ENCODE measurements around the gene HOXD4.

The HOXD4 gene

DNA sequence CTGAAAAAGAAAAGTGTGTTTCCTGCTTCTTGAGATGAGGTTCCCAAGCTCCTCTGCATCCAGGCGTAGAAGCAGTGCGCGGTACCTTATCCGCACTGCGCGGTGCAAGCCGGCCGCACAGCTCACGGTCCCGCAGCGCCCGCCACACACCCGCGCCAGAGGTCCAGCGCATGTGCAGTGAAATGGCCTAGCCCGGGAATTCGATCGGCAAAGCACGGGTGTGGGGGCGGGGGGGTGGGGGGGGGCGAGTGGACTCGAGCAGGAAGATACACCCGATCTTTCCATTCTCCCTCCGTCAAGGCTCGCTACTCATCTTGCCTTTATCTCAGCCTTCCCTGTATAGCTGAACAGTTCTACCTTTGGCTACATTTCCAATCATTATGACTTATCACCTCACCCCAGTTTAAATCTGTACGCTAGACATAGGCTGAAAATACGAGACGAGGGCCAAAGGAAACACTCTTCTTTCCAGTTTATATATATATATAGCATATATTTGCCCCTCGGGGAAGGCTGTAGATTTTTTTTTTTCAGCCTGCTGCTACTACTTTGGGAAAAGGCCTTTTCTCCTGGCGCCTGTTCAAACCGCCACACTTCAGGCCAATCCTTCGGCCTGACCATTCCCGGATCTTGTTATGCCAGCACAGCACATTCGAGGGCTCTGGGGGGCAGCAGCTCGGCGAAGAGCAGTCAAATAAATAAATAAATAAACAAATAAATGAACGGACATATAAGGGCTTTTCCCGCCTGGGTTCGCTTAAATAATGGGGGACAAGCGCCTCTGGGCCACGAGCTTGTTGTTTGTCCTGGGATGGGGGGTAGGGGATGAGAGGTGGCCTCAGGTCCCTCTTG, 11.5 kb upstream of the HOXD4 start:
- no peak for DNase-seq
- no peak for ATAC-seq

DNA sequence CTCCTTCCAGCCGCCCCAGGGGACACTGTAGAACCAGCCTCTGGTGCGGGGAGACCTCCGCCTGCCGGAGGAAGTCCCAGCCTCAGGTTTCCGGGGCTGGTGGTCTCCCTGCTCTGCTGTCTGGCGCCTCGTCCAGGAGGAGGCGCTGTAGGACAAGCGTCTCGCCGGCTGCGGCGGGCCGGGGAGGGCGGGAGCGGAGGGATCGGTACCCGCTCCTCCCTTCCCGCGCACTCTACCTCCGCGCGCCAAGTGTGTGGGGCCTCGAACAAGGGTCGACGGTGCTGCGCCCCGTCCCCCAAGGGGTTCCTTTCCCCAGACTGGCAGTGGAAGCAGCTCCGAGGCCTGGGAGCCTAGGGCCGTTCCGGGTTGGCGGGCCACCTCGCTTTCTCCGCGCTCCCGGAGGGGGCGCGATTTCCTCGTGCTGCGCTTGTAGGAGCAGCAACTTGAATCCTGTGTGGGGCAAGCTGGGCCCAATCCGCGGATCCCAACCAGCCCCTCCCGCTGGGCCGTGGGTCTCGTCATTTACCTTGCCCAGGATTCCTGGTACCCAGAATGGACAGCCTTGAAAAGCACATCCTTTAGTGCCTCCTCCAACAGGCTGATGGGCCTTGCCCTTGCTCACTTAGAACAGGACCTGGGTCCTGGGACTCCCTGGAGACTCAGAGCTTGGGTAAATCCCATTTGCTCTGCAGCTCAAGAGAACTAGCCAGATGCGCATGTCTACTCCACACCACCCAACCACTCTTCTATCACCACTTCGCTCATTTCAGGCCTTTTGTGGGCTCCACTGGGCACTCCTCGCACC, 10.6 kb upstream of the HOXD4 start:
- ATAC-seq (peak; percentile 88), DNase-seq (peak; percentile 80)

GRCh38 chr2:176142281-176142680, 9.1 kb upstream of the HOXD4 start:
- DNase-seq (no peak), ATAC-seq (no peak)

DNA sequence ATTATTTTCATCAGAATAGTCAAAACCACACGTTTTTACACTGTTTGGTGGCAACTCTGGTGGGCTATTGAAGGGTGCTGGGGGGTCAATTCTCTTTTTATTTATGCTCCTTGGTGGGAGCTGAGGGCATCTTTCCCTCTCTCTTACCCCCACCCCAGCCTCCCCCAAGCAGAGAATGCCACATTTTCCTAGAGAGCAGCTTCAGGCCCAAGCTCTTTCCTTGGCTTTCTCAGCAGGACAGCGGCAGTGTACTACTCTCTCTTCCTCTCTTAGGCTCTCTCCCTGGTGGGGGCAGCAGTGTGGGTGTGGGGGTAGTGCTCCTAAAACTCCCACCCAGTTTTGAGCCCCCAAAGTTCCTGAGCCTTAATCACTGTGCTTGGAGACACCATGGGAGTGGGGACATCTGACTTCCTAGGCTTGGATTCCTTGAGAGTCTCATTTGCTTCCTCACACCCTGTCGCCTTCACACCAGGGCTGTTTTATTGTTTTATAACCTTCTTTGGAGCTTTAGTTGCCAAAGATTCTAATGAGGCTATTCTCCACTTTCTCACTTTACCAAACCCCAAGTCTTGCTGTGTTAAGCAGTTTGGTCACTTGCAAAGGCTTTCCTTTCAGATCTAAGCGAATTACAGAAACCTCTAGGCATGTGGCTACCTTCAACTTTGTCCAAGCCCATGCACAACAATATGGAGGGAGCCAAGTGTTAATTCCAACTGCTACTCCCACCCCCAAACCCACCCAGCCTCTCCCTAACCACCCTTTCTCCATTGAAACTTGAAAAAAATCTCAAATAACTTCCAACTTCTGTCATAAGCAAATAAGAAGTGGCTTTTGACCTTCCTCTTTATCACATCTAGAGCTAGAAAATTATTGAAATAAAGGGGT, 6.0 kb upstream of the HOXD4 start:
- DNase-seq (no peak), ATAC-seq (no peak)

DNA sequence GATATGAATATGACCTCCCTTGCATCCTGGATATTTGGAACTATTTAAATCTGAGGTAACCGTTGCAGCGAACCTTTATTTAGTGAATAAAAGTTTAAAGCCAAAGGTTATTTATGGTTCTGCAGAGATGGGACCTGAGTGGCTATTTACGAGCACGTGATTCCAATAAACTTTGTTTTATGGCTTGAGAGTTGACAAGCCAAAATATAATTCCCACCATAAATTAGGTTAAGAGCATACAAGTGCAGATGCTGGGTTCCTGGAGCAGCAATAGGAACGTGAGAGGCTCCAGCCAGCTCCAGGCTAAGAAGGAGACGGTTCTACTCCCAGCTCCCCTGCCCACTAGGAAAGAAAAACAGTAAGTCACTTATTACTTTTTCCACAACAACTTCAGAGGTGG, 5.2 kb upstream of the HOXD4 start:
- DNase-seq (no peak), ATAC-seq (no peak)

DNA sequence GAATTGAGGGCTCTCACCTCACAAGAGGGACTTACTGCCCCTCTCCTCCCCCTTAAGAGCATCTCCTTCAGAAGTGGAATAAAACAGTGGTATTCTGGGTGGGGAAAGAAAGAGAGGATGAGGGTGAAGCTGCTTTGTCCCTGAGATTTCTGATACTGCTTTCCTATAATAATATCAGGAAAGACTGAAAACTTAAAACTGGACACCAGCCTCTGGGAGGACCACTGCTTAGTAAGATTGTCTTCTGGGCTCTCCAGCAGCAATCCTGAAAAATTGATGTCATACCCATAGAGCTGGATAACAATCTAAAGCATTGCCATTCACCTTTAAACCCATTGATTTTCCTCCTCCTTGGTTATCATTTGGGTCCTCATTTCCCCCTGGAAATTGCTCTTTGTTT, 4.7 kb upstream of the HOXD4 start:
- ATAC-seq, result no peak

GRCh38 chr2:176147210-176147799, 4.0 kb upstream of the HOXD4 start:
- DNase-seq (no peak), ATAC-seq (no peak)

More for the DNA sequence above, 4.7 kb upstream of the HOXD4 start:
- DNase-seq, result no peak

- DNase-seq (no peak), ATAC-seq (no peak)
These were observed 3.4 kb upstream of the HOXD4 start for GRCh38 chr2:176147800-176148496.

- DNase-seq, result no peak
- ATAC-seq, result no peak
These were observed 2.5 kb upstream of the HOXD4 start for GRCh38 chr2:176148751-176149421.

- no peak for ATAC-seq
- no peak for DNase-seq
These were observed 1.8 kb upstream of the HOXD4 start for GRCh38 chr2:176149481-176149938.

- no peak for DNase-seq
- ATAC-seq, result no peak
These were observed 1.3 kb upstream of the HOXD4 start for GRCh38 chr2:176149939-176150583.

DNA sequence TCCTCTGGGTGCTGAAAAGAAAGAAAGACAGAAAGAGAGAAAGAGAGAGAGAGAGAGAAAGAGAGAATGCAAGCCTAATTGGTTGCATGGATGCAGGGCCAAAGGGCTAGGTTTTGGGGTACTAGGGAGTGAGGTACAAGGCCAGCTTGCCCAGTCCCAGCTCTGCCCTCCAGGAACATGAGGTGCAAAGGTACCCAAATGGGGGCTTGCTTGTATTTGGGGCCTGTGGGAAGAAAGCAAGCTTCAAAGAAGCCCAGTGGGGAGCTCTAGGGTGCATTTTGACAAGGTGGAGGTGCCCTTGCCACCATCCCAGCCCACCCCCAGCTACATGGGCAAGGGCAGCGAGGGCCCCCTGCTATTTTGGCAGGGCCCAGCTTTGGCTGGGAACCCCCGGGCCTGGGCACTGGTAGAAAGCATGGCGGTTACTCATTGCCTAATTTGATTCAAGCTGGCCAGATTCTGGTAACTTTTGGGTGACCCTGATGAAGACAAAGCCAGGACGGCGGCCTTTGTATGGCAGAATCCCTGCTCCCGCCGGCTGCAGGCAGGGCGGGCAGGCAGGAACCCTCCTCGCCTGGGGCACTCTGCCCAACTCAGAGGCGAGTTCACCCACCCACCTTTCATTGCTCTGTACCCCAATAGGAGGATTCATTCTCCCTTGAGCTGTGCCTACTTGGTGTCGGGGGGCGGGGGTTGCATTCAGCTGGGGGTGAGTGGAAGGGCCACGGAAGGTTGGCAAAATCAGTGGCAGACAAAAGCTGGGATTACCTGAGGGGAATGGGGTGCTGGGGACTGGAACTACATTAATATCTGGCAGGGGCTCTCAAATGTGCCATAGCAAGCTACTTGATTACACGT, 537 bp upstream of the HOXD4 start:
- DNase-seq (no peak), ATAC-seq (no peak)

- no peak for ATAC-seq
- no peak for DNase-seq
These were observed 1.2 kb downstream of the HOXD4 start for GRCh38 chr2:176152350-176153181.

DNA sequence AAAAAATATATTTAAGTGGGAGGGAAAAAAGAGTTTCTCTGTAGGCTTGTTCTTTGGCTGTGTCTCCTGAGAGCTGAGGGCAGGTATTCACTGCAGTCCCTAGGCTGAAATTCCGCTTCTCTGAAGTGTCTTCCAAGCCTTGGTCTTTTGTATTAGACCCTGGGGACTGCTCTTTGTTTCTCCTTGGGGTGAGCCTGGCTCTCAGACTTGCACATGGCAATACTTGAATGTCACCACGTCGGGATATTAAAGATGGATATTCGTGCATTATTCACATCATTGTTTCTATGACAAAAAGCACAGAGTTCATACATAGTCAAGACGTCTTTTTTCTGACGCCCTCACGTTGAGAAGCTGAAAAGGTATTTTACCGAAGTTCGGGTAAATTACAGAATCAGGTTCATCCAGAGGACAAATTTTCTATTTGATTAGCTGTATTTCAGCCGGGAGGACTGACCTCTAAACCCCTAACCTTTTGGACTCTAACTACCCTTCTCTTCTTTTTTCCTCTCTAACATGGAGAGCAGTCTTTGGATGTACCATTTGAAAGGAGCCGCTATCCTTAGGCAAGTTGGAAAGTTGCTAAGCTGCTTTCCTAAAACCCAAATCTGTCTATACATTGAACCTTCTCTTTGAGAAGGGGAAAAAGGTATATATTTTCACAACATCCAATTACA, 3.4 kb downstream of the HOXD4 start:
- ATAC-seq (no peak), DNase-seq (no peak)

DNA sequence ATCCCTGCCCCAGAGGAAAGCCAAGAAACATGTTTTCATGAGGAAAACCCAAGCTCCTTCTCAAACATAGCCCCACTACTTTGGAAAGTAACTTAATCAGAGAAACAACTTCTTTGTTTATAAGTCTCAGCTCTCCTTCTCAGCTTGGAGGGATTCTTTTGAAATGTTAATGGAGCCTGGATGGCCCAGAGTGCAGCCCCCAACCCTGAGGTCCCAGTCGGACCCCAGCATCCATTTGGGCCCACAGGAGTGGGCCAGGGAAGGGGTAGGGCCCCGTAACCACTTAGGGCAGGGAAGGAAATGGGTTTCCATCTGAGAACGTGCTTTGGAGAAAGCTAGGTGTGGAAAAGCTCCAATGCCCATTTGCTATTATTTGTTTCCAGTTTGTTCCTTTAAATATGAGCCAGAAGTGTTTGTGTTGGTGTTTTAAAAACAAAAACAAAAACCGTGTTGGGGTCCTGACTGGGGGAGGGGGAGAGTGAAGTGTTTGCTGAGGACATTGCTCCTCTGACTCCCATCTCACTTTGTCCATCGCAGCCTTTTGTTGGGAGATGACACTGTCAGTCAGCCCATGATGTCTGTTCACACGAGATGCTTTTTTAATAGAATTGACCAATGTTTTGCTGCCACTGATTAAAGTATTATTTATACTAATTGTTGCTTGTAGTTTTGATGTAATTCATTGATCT, 4.2 kb downstream of the HOXD4 start:
- no peak for ATAC-seq

DNA sequence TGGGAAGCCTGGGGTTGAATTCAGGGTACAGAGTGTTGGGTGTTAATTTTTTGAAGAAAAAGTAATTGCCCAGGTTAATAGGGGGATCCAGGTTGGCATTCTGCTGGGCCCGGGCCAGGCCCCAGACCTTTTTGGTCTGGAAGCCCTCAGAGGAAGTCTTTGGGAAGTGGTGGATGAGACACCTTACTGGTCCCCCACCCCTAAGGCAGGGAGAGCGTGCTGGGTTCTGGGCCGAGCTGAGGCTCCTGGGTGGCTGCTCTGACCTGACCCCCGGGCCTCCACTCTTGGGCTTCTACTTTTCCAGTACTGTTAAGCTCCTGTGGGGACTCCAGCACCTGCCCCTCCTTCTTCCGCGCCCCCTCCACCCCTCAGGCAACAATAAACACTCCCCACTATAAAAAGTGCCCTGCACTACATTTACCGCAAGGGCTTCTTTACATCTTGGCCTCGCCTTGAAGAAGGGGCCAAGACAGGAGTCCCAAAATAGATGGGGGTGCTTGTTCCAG, 5.0 kb downstream of the HOXD4 start:
- DNase-seq (no peak), ATAC-seq (no peak)

More for the DNA sequence above, 4.2 kb downstream of the HOXD4 start:
- no peak for DNase-seq

Data from stimulated activated naive CD8-positive, alpha-beta T cell treated with anti-CD3 and anti-CD28 coated beads, Interleukin-15, Interleukin-2, amounts not matched to agents 100 U/mL and 50 U/mL, for 24 hours (primary cell).